Activated naive CD4-positive, alpha-beta T cell treated with Interleukin-2 at 50 U/mL for 16 hours (primary cell): ENCODE measurements around the gene CHCHD2.
"Not testable (repeated sequence)": the region's sequence is repeated elsewhere in the genome, so short reads cannot be mapped to it uniquely, and the experiment has no call there.

Experiments
- DNase-seq: peaks from one replicate; pipeline ENCODE4 v3.0.0-alpha.2; 2020

The CHCHD2 gene

GRCh38 chr7:56081626-56082340 lies 24.5 kb downstream of the CHCHD2 start:
- DNase-seq, result no peak

- DNase-seq, result not testable (repeated sequence)
Measured at GRCh38 chr7:56080726-56081435, 25.4 kb downstream of the CHCHD2 start.

DNA sequence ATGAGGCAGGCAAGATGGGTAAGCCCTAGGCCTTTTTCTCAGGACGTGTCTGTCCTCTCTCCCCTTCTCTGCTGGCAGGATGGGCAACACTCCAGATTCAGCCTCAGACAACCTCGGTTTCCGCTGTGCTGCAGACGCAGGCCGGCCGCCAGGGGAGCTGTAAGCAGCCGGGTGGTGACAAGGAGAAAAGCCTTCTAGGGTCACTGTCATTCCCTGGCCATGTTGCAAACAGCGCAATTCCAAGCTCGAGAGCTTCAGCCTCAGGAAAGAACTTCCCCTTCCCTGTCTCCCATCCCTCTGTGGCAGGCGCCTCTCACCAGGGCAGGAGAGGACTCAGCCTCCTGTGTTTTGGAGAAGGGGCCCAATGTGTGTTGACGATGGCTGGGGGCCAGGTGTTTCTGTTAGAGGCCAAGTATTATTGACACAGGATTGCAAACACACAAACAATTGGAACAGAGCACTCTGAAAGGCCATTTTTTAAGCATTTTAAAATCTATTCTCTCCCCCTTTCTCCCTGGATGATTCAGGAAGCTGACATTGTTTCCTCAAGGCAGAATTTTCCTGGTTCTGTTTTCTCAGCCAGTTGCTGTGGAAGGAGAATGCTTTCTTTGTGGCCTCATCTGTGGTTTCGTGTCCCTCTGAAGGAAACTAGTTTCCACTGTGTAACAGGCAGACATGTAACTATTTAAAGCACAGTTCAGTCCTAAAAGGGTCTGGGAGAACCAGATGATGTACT lies 26.7 kb downstream of the CHCHD2 start:
- DNase-seq, result no peak

DNA sequence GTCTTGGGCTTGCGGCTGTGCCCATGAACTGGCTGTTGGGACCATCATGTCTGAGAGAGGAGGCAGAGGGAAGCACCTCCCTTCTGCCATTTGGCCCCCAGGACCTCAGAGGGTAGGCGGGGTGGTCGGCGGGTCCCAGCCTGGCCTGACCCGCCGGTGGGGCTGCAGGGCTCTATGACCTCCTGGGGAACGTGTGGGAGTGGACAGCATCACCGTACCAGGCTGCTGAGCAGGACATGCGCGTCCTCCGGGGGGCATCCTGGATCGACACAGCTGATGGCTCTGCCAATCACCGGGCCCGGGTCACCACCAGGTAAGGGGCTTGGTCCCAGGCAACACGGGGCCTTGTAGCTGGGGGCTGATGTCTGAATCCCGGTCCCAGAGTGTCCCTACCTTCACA lies 28.1 kb downstream of the CHCHD2 start:
- no peak for DNase-seq

- no peak for DNase-seq
Measured at GRCh38 chr7:56077681-56078080, 28.6 kb downstream of the CHCHD2 start.

GRCh38 chr7:56074371-56074791 lies 31.9 kb downstream of the CHCHD2 start:
- DNase-seq, result peak; percentile 70

GRCh38 chr7:56066376-56066775 lies 39.9 kb downstream of the CHCHD2 start:
- not testable (repeated sequence) for DNase-seq

- peak; percentile 89 for DNase-seq
Measured at GRCh38 chr7:56063882-56064625, 42.2 kb downstream of the CHCHD2 start, which contains the start of gene SUMF2. SUMF2 (plus strand) TSS chr7:56064286; CDS start chr7:56064312, 26 bp downstream.

DNA sequence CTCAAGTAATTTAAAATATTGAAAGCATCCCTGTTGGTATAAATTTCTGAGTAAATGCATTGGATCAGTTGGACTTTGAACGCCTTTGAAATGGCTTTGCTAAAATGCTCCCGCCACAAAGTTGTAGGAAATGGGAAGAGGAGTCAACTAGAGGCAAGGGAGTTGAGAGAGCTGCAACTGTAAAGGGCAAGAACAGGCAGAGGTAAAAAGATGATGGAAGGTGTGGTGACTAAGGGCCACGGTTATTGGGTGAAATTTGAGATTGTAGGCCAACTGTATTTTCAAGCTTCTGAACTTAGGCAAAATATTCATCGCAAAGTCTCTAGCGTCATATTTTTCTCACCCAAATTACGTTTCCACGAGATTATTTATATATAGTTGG lies 42.8 kb downstream of the CHCHD2 start:
- no peak for DNase-seq

GRCh38 chr7:56062382-56062781 lies 43.9 kb downstream of the CHCHD2 start:
- DNase-seq, result no peak

- DNase-seq, result no peak
Measured at GRCh38 chr7:56053993-56054392, 52.3 kb downstream of the CHCHD2 start.

- no peak for DNase-seq
Measured at GRCh38 chr7:56053379-56053778, 52.9 kb downstream of the CHCHD2 start.
